Measurements from ENCODE around the gene FAM117A. TPM values are rescaled to one million over a fixed set of nuclear protein-coding genes. Genes with fewer than 3 reads are reported as not detected.
"Not testable (repeated sequence)": the region's sequence is repeated elsewhere in the genome, so short reads cannot be mapped to it uniquely, and the experiment has no call there.

FAM117A gene
- total RNA-seq, 4 donors from 2014 or later, result 5.6 to 7.5 (median 6.5) TPM

DNA sequence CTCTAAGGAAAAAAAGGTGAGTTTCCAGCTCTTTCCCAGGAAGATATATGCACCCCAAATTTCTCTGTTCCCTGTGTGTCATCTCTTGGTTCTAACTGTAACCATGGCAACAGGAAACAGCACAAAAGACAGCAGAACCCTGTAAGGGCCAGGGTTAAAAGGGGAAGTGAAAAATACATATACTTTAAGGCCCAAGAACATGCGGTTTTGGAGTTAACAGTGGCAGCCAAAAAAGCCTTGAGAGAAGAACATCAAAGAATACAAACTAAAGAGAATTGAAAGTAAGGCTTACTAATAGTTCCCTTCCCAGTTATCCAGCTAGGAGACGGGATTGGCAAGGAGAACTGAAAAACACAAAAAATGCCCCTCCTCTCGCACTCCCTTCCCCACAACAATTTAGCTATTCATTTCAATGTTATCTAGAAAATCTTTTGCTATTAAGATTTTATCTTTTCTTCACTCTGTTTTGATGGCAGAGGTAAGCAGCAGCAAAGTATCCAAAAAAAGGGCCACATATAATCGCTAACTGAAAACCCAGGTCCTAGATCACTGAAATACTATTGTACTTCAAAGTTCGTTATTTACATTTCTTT lies 87.6 kb downstream of the FAM117A start:
- H3K27me3 ChIP-seq, result no peaks in the 10 kb centered on the region
- DNase-seq, result no peak
- no peaks in the 10 kb centered on the region for H3K9me3 ChIP-seq
- 12 to 13% methylated on average over 5 of the region's 5 CpGs for WGBS, 2 donors
- peak overlapping the region; percentile 59 to 79 (median 78) for H3K4me3 ChIP-seq
- intact Hi-C loops (cut with DNase I), result loop anchor here (10.0 kb wide), 1 partner anchor 62 kb away; no protein-coding TSS in a partner anchor
- H3K27ac ChIP-seq, result peak overlapping the region; percentile 93 to 99 (median 98)
- H3K4me1 ChIP-seq, result peaks cover 0 to 55% (median 30%) of the 10 kb centered on the region in 3 donors
- no peak for TF ChIP-seq POLR2A (IDR thresholded peaks at IDR 0.05)
- TF ChIP-seq, protein P1, sequence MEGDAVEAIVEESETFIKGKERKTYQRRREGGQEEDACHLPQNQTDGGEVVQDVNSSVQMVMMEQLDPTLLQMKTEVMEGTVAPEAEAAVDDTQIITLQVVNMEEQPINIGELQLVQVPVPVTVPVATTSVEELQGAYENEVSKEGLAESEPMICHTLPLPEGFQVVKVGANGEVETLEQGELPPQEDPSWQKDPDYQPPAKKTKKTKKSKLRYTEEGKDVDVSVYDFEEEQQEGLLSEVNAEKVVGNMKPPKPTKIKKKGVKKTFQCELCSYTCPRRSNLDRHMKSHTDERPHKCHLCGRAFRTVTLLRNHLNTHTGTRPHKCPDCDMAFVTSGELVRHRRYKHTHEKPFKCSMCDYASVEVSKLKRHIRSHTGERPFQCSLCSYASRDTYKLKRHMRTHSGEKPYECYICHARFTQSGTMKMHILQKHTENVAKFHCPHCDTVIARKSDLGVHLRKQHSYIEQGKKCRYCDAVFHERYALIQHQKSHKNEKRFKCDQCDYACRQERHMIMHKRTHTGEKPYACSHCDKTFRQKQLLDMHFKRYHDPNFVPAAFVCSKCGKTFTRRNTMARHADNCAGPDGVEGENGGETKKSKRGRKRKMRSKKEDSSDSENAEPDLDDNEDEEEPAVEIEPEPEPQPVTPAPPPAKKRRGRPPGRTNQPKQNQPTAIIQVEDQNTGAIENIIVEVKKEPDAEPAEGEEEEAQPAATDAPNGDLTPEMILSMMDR (IDR thresholded peaks at IDR 0.05), result no peak
- peaks cover 0 to 12% (median 4%) of the 10 kb centered on the region in 3 donors for H3K36me3 ChIP-seq

DNA sequence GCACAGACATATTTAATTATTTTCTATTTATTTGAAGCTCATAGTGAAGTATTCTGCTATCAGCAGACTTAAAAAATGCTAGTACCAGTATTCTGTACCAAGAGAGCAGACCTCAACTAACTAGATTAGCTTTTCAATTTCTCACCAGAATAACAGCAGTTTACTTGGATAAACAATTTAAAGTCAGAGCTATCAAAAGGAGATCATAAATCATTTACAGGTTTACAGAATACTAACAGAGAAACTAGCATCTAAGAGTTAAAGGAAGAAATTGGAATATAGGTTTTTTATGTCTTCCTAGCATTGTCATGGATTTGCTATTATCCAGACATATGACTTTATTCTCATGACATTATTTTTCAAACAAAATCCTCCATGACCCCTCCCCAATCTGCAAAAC lies 89.4 kb downstream of the FAM117A start:
- H3K9me3 ChIP-seq, result no peaks in the 10 kb centered on the region
- peaks cover 0 to 12% (median 4%) of the 10 kb centered on the region in 3 donors for H3K36me3 ChIP-seq
- peak overlapping the region in 1 of 4 donors; percentile 25 for H3K27ac ChIP-seq
- peaks cover 0 to 72% (median 30%) of the 10 kb centered on the region in 3 donors for H3K4me1 ChIP-seq
- intact Hi-C loops (cut with DNase I), result loop anchor here (10.0 kb wide), 1 partner anchor 60 kb away; no protein-coding TSS in a partner anchor
- no peaks in the 10 kb centered on the region for H3K27me3 ChIP-seq
- no peak overlapping the region for H3K4me3 ChIP-seq
- DNase-seq, result no peak
- no peak for TF ChIP-seq POLR2A (IDR thresholded peaks at IDR 0.05)
- TF ChIP-seq, protein P1 (IDR thresholded peaks at IDR 0.05), result no peak

DNA sequence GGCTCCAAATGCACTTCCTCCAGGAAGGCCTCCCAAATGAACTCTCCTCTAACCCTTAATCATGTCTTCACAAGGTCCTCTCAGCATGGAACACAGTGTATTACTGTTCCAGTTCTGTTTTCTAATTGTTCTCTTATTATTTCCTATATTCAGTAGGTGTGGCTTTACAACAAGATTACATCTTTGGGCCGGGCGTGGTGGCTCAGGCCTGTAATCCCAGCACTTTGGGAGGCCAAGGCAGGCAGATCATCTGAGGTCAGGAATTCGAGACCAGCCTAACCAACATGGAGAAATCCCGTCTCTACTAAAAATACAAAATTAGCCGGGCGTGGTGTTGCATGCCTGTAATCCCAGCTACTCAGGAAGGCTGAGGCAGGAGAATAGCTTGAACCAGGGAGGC lies 90.3 kb downstream of the FAM117A start:
- peaks cover 0 to 72% (median 30%) of the 10 kb centered on the region in 3 donors for H3K4me1 ChIP-seq

DNA sequence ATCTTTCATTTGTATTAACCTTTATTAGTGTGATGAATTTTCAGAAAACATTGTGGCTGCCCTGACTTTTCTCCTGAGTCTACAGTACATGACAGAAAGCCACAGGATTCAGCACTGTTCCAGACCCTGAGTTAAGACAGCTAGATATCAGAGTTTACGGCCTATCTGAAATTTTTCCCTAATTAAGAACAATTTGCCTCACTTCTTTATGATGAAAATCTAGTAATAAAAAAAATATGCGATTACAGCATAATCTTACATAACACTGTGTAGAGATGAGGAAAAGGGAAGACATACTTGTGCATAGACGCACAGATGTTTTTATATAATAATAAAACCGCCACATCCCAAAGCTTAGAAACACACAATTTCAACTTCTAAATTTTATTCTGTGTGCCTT lies 93.3 kb downstream of the FAM117A start:
- Histone ChIP-seq H3K27ac (peak overlapping the region in 2 of 4 donors; percentile 30 to 43), H3K27me3 (no peaks in the 10 kb centered on the region), H3K9me3 (no peaks in the 10 kb centered on the region), H3K4me1 (peaks cover 0 to 62% (median 17%) of the 10 kb centered on the region in 3 donors), H3K4me3 (no peak overlapping the region), H3K36me3 (peaks cover 0 to 26% (median 4%) of the 10 kb centered on the region in 3 donors)
- intact Hi-C loops (cut with DNase I), result loop anchor here (10.0 kb wide), 1 partner anchor 56 kb away; no protein-coding TSS in a partner anchor
- whole genome bisulfite sequencing, 2 donors, result 70 to 81% methylated on average over 4 of the region's 4 CpGs
- TF ChIP-seq, protein P1 (IDR thresholded peaks at IDR 0.05), result no peak
- TF ChIP-seq POLR2A (IDR thresholded peaks at IDR 0.05), result no peak
- DNase-seq, result no peak

More for the DNA sequence above, 90.3 kb downstream of the FAM117A start:
- intact Hi-C loops (cut with DNase I), result loop anchor here (10.0 kb wide), 1 partner anchor 59 kb away; no protein-coding TSS in a partner anchor
- not testable (repeated sequence) for H3K9me3 ChIP-seq, H3K4me3 ChIP-seq, DNase-seq, H3K27me3 ChIP-seq
- peak overlapping the region in 2 of 4 donors; percentile 25 to 32 for H3K27ac ChIP-seq
- peaks cover 0 to 12% (median 4%) of the 10 kb centered on the region in 3 donors for H3K36me3 ChIP-seq
- 83 to 85% methylated on average over 4 to 6 of the region's 6 CpGs for WGBS, 2 donors

DNA sequence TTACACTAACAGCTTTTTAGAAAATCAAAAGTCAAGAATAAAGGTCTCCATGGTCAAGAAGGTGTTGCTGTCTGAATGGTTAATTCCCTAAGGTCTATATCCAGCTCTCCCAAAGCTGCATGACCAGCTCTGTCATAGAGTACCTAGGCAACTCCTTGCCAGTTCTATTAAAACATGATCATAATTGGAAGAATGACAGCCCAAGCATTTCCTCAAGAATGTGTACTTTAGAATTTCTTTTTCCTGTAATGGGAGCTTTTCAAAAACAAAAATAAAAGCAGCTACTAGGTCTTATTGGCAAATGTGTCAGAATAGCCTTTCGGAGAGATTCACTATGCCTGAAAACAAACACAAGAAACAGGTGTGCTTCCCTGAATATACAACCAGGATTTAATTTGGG lies 93.9 kb downstream of the FAM117A start:
- DNase-seq, result no peak
- Histone ChIP-seq H3K4me1 (peaks cover 0 to 55% (median 10%) of the 10 kb centered on the region in 3 donors), H3K27me3 (no peaks in the 10 kb centered on the region), H3K9me3 (no peaks in the 10 kb centered on the region), H3K4me3 (no peak overlapping the region), H3K27ac (peak overlapping the region in 2 of 4 donors; percentile 30 to 43), H3K36me3 (peaks cover 0 to 31% (median 4%) of the 10 kb centered on the region in 3 donors)
- 61 to 73% methylated on average over 1 of the region's 1 CpG for WGBS, 2 donors
- intact Hi-C loops (cut with DNase I), result loop anchor here (10.0 kb wide), 1 partner anchor 55 kb away; no protein-coding TSS in a partner anchor
- TF ChIP-seq, protein P1 (IDR thresholded peaks at IDR 0.05), result no peak
- TF ChIP-seq POLR2A (IDR thresholded peaks at IDR 0.05), result no peak
